Stimulated activated CD8-positive, alpha-beta memory T cell treated with anti-CD3 and anti-CD28 coated beads, Interleukin-2, amount 100 ng/mL, for 48 hours (primary cell): Measurements from ENCODE around the gene NFATC2.

Source experiments
- DNase-seq, 2 donors: peaks; one replicate each; pipeline ENCODE4 v3.0.0-alpha.2; 2020; ENCODE audit warnings: low read depth in 2 of 2

Gene NFATC2

DNA sequence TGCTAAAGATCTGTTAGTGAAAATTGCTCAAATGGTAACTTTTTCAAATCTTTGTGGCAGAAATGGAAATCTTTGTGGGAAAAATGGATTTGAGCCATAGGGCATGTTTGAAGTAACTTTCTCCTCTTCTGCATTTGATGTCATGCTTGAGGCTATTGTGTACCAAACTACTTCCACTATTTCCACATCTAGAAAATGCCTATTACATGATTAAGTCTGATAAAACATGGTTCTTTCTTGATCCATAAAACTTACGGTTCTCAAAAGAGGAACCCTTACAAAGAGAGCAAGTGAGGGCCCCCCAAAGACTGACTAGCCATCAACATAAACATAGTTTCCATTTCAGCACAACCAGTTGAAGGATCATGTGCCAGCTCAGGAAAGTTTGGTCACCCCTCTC is 150.6 kb downstream of the NFATC2 start:
- DNase-seq, result no peak

DNA sequence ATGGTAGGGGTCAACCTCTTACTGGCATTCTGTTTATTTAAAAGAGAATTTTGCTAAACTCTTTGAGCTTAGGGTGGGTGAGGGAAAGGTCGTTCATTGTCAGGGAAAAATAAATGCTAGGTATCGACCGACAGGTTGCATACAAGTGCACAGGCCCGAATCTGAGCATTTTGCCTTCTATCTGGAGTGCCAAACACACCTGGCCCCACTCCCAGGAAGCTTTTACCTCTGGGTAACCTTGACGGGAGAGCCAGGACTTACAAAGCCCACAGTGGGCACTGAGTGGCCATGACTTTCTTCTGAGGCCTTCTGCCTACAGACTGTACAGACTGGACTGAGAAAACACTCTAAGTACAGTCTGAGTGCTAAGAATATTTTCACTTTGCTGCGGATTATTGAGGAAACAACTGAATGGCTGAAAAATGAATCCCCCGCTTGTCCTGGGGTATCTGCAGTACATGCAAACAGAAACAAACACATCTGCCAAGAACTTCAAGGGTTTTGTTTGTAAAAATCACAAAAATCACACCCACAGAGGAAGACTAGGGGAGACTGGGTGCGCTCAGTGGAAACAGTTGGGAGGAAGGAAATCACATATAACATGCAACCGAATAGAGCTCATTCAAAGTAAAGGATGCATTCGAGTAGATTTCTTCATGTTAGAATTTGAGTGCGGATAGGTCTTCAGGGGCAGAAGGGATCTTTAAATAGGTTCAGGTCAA is 152.8 kb downstream of the NFATC2 start:
- no peak for DNase-seq

GRCh38 chr20:51388756-51389542 is 153.6 kb downstream of the NFATC2 start:
- no peak for DNase-seq

- DNase-seq, result no peak
Measured at GRCh38 chr20:51388227-51388626, 154.3 kb downstream of the NFATC2 start.

GRCh38 chr20:51387125-51387875 is 155.2 kb downstream of the NFATC2 start:
- DNase-seq, result no peak

DNA sequence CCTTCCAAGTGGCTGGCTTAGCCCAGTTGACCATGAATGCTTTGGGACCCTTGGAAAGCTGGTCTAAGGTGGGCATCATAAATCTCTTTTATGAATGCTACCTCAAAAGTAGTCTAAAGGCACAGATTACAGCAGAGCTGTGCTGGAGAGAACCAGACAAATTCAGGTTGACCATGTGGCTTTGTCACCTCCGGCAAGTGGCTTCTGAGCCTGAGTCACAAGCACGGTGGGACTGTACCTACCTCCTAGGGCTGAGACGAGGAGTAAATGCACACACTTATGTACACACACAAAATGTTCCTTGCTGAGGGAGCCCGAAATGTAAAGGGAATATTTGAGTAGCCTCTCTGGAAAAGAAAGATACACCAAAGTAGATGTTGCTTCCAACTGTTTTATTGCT is 155.9 kb downstream of the NFATC2 start:
- DNase-seq, result peak in 1 of 2 donors; percentile 26

- no peak for DNase-seq
Measured at GRCh38 chr20:51385646-51386530, 156.6 kb downstream of the NFATC2 start.

DNA sequence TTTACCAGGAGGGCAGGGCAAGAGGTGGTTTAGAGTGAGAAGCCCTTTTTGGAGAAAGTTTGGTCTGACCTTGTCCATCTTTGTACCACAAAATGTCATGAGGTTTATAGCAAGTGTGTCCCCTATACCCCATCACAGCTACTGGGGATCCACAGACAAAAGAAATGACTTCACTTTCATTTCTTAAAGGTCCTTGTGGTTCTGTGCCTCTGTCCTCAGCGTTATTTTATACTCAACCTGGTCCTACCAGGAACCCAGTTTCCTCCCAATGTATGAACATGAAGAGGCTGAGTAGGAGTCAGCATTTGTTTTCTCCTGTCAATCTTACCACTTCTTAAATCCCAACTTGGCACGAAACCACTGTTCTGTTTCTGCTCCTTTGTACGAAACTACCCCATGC is 157.6 kb downstream of the NFATC2 start:
- DNase-seq, result no peak

DNA sequence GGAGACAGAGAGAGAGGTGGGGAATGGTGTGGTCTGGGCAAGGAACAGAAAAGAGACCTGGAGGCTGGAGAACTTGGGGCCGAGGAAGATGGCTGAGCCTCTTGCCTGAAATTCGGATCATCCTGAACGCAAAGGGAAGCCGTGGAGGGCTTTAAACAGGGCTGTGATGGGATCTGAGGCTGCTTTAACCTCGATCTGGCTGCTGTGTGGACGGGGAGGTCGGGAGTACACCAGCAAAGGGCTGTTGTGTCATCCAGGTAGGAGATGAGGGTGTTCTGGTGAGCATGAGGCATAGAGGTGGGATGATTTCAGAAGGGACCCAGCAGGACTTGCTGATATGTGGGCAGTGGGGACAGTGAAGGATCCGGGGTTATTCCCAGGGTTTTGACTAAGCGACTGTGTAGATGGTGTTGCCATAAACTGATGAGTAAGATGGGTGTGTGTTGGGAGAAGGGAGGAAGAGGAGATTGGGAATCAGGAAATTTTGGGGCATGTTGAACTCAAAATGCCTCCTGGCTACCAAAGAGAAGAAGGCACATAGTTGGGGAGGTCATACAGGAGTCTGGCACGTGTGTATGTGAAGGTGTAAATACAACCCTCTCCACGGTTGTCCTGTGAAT is 158.5 kb downstream of the NFATC2 start:
- no peak for DNase-seq

DNA sequence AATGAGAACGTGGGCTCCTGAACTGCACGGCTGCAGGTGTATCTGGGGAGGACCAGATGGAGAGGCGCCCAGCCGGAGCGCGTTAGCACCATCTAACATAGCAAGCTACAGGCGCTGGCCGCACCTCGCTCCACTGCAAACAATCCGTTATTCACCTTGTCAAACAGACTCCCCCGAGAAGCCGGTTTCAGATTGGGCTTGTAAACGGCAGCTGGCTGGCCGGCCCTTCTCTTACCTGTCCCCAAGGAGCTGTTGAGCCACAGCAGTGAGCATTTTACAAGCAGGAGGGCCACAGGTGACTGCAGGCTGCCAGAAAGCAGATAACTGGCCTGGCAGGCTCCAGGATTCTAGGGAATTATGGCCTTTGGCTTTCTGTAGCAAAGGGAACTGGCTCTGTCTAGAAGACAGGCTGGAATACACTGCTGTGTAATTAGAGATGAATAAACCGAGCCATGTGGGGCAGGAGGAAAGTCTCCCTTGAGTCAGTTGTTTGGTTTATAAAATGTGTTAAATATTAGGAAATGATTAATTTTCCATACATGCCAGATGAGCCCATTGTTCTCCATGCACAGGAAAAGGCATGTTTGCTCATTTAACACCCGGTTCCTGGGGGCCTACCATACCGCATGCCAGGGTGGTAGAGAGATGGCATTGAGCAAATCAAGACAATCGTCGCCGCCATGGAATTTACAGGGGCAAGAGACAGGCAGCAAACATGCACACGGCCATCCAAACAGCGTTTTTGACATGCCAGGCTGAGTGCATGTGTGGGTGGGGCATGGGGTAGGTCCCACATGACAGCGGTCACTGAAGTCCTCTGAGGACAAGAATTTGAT is 159.3 kb downstream of the NFATC2 start:
- no peak for DNase-seq

GRCh38 chr20:51382111-51382985 is 160.2 kb downstream of the NFATC2 start:
- no peak for DNase-seq

DNA sequence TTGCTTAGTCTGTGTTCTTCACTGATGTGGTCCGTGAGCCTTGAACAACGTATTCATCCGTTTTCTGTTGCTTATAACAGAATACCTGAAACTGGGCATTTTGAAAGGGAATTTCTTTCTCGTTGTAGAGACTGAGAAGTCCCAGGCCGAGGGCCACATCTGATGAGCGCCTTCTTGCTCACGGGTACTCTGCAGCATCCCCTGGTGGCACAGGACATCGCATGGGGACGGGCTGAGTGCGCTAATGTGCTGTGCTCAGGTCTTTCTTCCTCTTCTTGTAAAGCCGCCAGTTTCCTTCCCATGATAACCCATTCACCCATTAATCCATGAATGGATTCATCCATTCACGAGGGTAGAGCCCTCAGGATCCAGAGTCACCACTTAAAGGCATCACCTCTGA is 161.0 kb downstream of the NFATC2 start:
- DNase-seq, result no peak

GRCh38 chr20:51380401-51381385 is 161.8 kb downstream of the NFATC2 start:
- DNase-seq, result no peak

- DNase-seq, result no peak
Measured at GRCh38 chr20:51379601-51380341, 162.7 kb downstream of the NFATC2 start.

GRCh38 chr20:51378171-51378928 is 164.2 kb downstream of the NFATC2 start:
- no peak for DNase-seq

DNA sequence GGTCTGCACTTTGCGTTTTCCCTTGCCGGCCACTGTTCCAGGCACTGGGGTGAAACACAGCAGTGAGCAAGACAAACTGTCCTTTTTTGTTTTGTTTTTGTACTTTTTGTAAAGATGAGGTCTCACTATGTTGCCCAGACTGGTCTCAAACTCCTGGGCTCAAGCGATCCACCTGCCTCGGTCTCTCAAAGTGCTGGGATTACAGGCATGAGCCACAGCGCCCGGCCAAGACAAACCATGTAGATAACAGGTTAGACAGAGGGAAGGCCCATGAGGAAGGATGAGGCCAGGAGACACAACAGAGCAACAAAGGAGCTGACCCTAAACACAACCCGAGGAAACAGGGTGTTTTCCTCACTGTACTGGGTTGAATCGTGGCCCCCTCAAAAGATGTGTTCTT is 165.4 kb downstream of the NFATC2 start:
- no peak for DNase-seq

DNA sequence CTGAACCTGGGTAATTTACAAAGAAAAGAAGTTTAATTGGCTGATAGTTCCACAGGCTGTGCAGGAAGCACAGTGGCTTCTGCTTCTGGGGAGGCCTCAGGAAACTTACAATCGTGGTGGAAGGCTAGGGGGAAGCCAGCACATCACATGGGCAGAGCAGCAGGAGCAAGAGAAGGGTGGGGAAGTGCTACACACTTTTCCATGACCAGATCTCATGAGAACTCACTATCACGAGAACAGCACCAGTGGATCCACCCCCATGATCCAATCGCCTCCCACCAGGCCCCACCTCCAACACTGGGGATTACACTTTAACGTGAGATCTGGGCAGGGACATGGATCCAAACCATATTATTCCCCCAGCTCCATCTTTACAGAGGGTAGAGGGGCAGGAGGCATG is 166.4 kb downstream of the NFATC2 start:
- DNase-seq, result no peak
